Measurements from ENCODE around the gene SLMAP.

Gene SLMAP

GRCh38 chr3:57755741-57756527 lies at the start of gene SLMAP:
Gene SLMAP (plus strand): TSS chr3:57756309. CDS start chr3:57757652, 1,343 bp downstream.
- peak; percentile 95 for DNase-seq
- ATAC-seq (replicated peaks) = peak; percentile 97 to 99
- peak within 1 kb of the TSS; percentile 92 to 96 for H3K4me3 Mint-ChIP-seq
- no peaks in the 10 kb centered on the region for H3K27me3 Mint-ChIP-seq
- peak within 1 kb of the TSS; percentile 97 for H3K27ac Mint-ChIP-seq
- H3K36me3 Mint-ChIP-seq = peaks cover 4 to 21% of the 10 kb centered on the region in 2 donors
- no peaks in the 10 kb centered on the region for H3K9me3 Mint-ChIP-seq
- H3K4me1 Mint-ChIP-seq = peaks cover 7 to 21% of the 10 kb centered on the region in 2 donors

GRCh38 chr3:57706462-57706861 lies 49.6 kb upstream of the SLMAP start:
- Mint-ChIP-seq H3K9me3 (no peaks in the 10 kb centered on the region), H3K4me1 (peaks cover 3 to 6% of the 10 kb centered on the region in 2 donors), H3K27me3 (peaks cover 0 to 4% of the 10 kb centered on the region in 2 donors), H3K4me3 (no peak overlapping the region), H3K36me3 (no peaks in the 10 kb centered on the region), H3K27ac (no peak overlapping the region)
- DNase-seq (no peak), ATAC-seq (replicated peaks) (peak; percentile 45 to 73)

GRCh38 chr3:57709031-57709430 lies 47.1 kb upstream of the SLMAP start:
- Mint-ChIP-seq H3K4me1 (peaks cover 3 to 6% of the 10 kb centered on the region in 2 donors), H3K36me3 (no peaks in the 10 kb centered on the region), H3K9me3 (no peaks in the 10 kb centered on the region), H3K4me3 (no peak overlapping the region), H3K27me3 (peaks cover 0 to 4% of the 10 kb centered on the region in 2 donors), H3K27ac (no peak overlapping the region)
- ATAC-seq (replicated peaks) = no peak
- DNase-seq = no peak

- Mint-ChIP-seq H3K27me3 (peaks cover 0 to 4% of the 10 kb centered on the region in 2 donors), H3K36me3 (no peaks in the 10 kb centered on the region), H3K9me3 (no peaks in the 10 kb centered on the region), H3K4me1 (peaks cover 3 to 6% of the 10 kb centered on the region in 2 donors), H3K4me3 (no peak overlapping the region), H3K27ac (no peak overlapping the region)
- ATAC-seq (replicated peaks) (no peak), DNase-seq (no peak)
Measured at GRCh38 chr3:57709559-57709958, 46.5 kb upstream of the SLMAP start.

GRCh38 chr3:57715686-57716085 lies 40.4 kb upstream of the SLMAP start:
- DNase-seq (no peak), ATAC-seq (replicated peaks) (no peak)
- Mint-ChIP-seq H3K4me1 (no peaks in the 10 kb centered on the region), H3K36me3 (no peaks in the 10 kb centered on the region), H3K27ac (no peak overlapping the region), H3K9me3 (no peaks in the 10 kb centered on the region), H3K27me3 (no peaks in the 10 kb centered on the region), H3K4me3 (no peak overlapping the region)

- H3K36me3 Mint-ChIP-seq = no peaks in the 10 kb centered on the region
- ATAC-seq (replicated peaks) (no peak), DNase-seq (no peak)
- no peak overlapping the region for H3K4me3 Mint-ChIP-seq
- no peaks in the 10 kb centered on the region for H3K4me1 Mint-ChIP-seq
- H3K9me3 Mint-ChIP-seq = no peaks in the 10 kb centered on the region
- H3K27me3 Mint-ChIP-seq = no peaks in the 10 kb centered on the region
- no peak overlapping the region for H3K27ac Mint-ChIP-seq
Measured at GRCh38 chr3:57717205-57717868, 38.8 kb upstream of the SLMAP start.

- Mint-ChIP-seq H3K4me1 (no peaks in the 10 kb centered on the region), H3K4me3 (no peak overlapping the region), H3K27me3 (no peaks in the 10 kb centered on the region), H3K9me3 (no peaks in the 10 kb centered on the region), H3K36me3 (no peaks in the 10 kb centered on the region), H3K27ac (no peak overlapping the region)
- DNase-seq = no peak
- no peak for ATAC-seq (replicated peaks)
Measured at GRCh38 chr3:57718118-57718517, 38.0 kb upstream of the SLMAP start.

GRCh38 chr3:57726397-57726796 lies 29.7 kb upstream of the SLMAP start:
- no peak overlapping the region for H3K4me3 Mint-ChIP-seq
- H3K27ac Mint-ChIP-seq = no peak overlapping the region
- peaks cover 0 to 4% of the 10 kb centered on the region in 2 donors for H3K27me3 Mint-ChIP-seq
- no peak for ATAC-seq (replicated peaks)
- no peak for DNase-seq
- no peaks in the 10 kb centered on the region for H3K9me3 Mint-ChIP-seq
- peaks cover 0 to 1% of the 10 kb centered on the region in 2 donors for H3K4me1 Mint-ChIP-seq
- H3K36me3 Mint-ChIP-seq = no peaks in the 10 kb centered on the region

- Mint-ChIP-seq H3K9me3 (no peaks in the 10 kb centered on the region), H3K4me3 (no peak overlapping the region), H3K36me3 (no peaks in the 10 kb centered on the region), H3K27me3 (peaks cover 0 to 4% of the 10 kb centered on the region in 2 donors), H3K4me1 (peaks cover 0 to 1% of the 10 kb centered on the region in 2 donors), H3K27ac (no peak overlapping the region)
- DNase-seq (no peak), ATAC-seq (replicated peaks) (no peak)
Measured at GRCh38 chr3:57727106-57727505, 29.0 kb upstream of the SLMAP start.

- no peak overlapping the region for H3K4me3 Mint-ChIP-seq
- no peaks in the 10 kb centered on the region for H3K9me3 Mint-ChIP-seq
- no peaks in the 10 kb centered on the region for H3K36me3 Mint-ChIP-seq
- H3K27ac Mint-ChIP-seq = no peak overlapping the region
- H3K4me1 Mint-ChIP-seq = peaks cover 0 to 1% of the 10 kb centered on the region in 2 donors
- ATAC-seq (replicated peaks) (no peak), DNase-seq (no peak)
- no peaks in the 10 kb centered on the region for H3K27me3 Mint-ChIP-seq
Measured at GRCh38 chr3:57729334-57730045, 26.6 kb upstream of the SLMAP start.

- peaks cover 0 to 1% of the 10 kb centered on the region in 2 donors for H3K4me1 Mint-ChIP-seq
- H3K9me3 Mint-ChIP-seq = no peaks in the 10 kb centered on the region
- H3K27me3 Mint-ChIP-seq = no peaks in the 10 kb centered on the region
- H3K27ac Mint-ChIP-seq = no peak overlapping the region
- ATAC-seq (replicated peaks) (no peak), DNase-seq (no peak)
- H3K36me3 Mint-ChIP-seq = no peaks in the 10 kb centered on the region
- H3K4me3 Mint-ChIP-seq = no peak overlapping the region
Measured at GRCh38 chr3:57730682-57731081, 25.4 kb upstream of the SLMAP start.

GRCh38 chr3:57731311-57731710 lies 24.8 kb upstream of the SLMAP start:
- Mint-ChIP-seq H3K4me3 (no peak overlapping the region), H3K4me1 (peaks cover 0 to 1% of the 10 kb centered on the region in 2 donors), H3K36me3 (no peaks in the 10 kb centered on the region), H3K27me3 (no peaks in the 10 kb centered on the region), H3K9me3 (no peaks in the 10 kb centered on the region), H3K27ac (no peak overlapping the region)
- no peak for ATAC-seq (replicated peaks)
- no peak for DNase-seq

GRCh38 chr3:57733790-57734189 lies 22.3 kb upstream of the SLMAP start:
- Mint-ChIP-seq H3K27me3 (no peaks in the 10 kb centered on the region), H3K4me1 (no peaks in the 10 kb centered on the region), H3K9me3 (no peaks in the 10 kb centered on the region), H3K36me3 (no peaks in the 10 kb centered on the region), H3K27ac (no peak overlapping the region), H3K4me3 (no peak overlapping the region)
- no peak for DNase-seq
- no peak for ATAC-seq (replicated peaks)

GRCh38 chr3:57735405-57735804 lies 20.7 kb upstream of the SLMAP start:
- H3K4me3 Mint-ChIP-seq = no peak overlapping the region
- H3K27ac Mint-ChIP-seq = no peak overlapping the region
- no peak for ATAC-seq (replicated peaks)
- no peaks in the 10 kb centered on the region for H3K27me3 Mint-ChIP-seq
- DNase-seq = no peak
- no peaks in the 10 kb centered on the region for H3K4me1 Mint-ChIP-seq
- no peaks in the 10 kb centered on the region for H3K9me3 Mint-ChIP-seq
- no peaks in the 10 kb centered on the region for H3K36me3 Mint-ChIP-seq

Measured in stimulated activated naive B cell treated with anti-CD40 and anti-IgM and Interleukin-4, amounts not matched to agents 10 μg/mL and 1 μg/mL and 100 μg/mL, for 72 hours (primary cell).